GM12875 (cell line): ENCODE data around the gene MBOAT7.
"Not testable (repeated sequence)": the region's sequence is repeated elsewhere in the genome, so short reads cannot be mapped to it uniquely, and the experiment has no call there.

ENCODE experiments used
- H3K4me3 ChIP-seq: one replicate; pipeline ENCODE4 v1.5.1; 2011; ENCODE audit warnings: low read depth, low read length, control low read depth
- TF ChIP-seq, protein P1 (sequence below): IDR thresholded peaks from 2 replicates; pipeline ENCODE4 v1.5.1; 2011; ENCODE audit warnings: low read depth, mild to moderate bottlenecking, control low read depth, inconsistent platforms, low read length, moderate library complexity, borderline replicate concordance; ENCODE audit not compliant: insufficient read depth

The MBOAT7 gene, protein sequence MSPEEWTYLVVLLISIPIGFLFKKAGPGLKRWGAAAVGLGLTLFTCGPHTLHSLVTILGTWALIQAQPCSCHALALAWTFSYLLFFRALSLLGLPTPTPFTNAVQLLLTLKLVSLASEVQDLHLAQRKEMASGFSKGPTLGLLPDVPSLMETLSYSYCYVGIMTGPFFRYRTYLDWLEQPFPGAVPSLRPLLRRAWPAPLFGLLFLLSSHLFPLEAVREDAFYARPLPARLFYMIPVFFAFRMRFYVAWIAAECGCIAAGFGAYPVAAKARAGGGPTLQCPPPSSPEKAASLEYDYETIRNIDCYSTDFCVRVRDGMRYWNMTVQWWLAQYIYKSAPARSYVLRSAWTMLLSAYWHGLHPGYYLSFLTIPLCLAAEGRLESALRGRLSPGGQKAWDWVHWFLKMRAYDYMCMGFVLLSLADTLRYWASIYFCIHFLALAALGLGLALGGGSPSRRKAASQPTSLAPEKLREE

DNA sequence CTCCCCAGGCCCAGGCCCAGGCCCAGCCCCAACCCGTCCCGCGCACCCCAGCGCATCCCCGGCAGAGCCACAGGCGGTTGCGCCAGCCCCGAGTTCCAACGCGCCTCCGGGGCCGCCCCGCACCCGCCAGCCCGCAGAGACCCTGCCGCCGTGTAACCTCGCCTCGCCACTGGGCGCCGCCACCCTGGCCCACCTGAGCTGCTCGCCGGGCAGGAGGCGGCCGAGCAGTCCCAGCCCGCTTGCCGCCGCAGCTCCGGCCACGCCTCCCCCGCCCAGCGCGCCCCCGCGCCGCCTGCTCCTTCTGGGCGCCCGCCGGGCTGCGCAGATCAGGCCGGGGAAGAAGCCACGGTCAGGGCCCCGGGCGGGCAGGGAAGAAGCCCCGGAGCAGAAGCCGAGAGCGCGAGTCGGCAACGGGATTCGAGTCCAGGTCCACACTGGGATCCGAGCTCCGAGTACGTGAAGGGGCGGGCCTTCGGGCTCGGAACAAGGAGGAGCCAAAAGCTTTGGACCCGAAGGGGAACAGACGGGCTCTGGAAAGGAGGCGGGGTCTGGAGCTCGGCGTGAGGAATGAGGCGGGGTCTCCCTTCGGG lies at the start of gene MBOAT7:
TSS of gene MBOAT7 (minus strand) at position 436 of the 590 bp plus-strand sequence. CDS start 1,072 bp downstream, outside the sequence.
- peak within 1 kb of the TSS; percentile 85 for H3K4me3 ChIP-seq
- TF ChIP-seq, protein P1, sequence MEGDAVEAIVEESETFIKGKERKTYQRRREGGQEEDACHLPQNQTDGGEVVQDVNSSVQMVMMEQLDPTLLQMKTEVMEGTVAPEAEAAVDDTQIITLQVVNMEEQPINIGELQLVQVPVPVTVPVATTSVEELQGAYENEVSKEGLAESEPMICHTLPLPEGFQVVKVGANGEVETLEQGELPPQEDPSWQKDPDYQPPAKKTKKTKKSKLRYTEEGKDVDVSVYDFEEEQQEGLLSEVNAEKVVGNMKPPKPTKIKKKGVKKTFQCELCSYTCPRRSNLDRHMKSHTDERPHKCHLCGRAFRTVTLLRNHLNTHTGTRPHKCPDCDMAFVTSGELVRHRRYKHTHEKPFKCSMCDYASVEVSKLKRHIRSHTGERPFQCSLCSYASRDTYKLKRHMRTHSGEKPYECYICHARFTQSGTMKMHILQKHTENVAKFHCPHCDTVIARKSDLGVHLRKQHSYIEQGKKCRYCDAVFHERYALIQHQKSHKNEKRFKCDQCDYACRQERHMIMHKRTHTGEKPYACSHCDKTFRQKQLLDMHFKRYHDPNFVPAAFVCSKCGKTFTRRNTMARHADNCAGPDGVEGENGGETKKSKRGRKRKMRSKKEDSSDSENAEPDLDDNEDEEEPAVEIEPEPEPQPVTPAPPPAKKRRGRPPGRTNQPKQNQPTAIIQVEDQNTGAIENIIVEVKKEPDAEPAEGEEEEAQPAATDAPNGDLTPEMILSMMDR: peak; percentile 51

DNA sequence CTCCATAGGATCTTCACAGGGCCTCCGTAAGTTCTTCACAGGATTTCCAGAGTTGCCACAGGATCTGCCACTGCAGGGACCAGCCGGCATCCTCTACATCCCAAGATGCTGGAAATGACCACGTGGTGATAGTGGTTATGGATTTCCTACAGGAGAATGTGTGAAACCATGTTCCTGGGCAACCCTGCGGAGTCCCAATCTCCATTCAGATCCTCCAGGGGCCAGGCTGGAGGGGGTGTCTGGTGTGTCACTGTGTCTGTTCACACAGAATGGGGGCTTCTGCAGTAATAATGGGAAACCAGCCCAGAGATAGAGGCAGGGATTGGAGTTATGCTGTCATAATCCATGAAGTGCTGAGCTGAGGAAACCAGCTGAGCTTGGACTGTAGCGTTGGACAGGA lies 44.6 kb upstream of the MBOAT7 start:
- TF ChIP-seq, protein P1: no peak
- no peak overlapping the region for H3K4me3 ChIP-seq

DNA sequence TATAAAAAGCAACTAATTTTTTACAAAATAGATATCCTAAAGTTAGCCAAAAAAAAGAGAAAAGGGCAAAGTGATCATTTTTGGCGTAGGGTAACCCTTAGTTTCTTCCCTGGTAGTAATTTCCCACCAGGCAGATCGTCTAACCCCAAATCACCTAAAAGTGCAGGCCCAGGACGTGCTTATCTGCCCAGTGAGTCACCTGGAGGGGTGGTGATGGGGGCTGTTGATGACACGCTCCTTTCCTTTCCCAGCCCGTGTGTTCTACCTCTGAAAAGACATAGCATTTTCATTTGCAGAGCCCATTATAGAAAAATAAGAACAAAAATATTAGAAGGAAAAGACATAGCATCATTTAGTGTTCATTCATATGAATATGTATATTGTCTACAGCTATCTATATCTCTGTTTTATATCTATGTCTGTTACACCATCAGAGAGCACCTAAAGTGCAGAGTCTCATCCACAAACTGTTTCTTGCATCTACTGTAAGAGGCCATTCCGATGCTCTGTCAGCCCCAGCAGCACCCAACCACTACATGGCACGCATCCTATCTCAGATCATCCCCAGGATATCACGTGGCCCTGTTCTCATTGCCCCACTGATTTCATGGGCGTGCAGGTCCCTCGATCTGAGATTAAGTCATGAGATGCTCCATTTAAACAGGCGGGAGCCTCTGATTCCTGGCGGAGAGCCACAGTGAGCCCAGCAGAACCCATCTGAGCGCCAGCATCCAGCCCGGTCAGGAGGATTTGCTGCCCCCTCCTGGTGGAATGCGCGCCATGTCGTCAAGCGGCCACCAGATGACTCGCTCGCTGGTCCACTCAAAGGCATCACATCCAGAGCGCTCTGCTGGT lies 41.9 kb upstream of the MBOAT7 start:
- H3K4me3 ChIP-seq: no peak overlapping the region
- TF ChIP-seq, protein P1: peak; percentile 99

DNA sequence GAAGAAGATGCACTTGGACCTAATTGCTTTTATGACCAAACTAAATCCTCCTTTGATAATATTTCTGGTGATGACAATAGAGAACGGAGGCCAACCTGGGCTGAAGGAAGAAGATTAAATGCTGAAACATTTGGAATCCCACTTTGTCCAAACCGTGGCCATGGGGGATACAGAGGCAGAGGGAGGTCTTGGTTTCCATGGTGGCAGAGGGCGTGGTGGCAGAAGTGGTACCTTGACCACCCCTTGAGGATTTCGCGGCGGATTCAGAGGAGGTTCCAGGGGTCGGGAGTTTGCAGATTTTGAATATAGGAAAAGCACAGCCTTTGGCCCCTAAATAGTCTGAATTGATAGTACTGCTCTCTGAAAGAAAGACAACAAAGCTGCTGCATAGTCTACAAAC lies 40.7 kb upstream of the MBOAT7 start:
- H3K4me3 ChIP-seq: no peak overlapping the region
- TF ChIP-seq, protein P1: no peak

DNA sequence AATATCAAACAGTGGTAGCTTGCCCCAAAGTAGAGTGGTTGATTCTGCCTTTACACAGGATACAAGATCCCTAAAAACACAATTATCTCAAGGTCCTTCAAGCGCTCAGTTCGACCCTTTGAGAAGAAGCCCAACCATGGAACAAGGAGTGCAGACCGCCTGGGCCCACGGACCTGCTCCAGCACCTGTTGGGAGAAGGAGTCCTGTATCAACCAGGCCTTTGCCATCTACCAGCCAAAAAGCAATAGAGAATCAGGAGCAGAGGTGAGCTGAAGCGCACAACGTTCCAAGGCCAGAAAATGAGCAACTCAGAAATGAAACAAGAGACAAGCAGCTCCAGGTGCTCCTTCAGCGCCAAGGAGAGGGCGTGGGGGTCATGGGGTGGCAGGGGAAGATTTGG lies 39.8 kb upstream of the MBOAT7 start:
- TF ChIP-seq, protein P1: no peak
- no peak overlapping the region for H3K4me3 ChIP-seq

DNA sequence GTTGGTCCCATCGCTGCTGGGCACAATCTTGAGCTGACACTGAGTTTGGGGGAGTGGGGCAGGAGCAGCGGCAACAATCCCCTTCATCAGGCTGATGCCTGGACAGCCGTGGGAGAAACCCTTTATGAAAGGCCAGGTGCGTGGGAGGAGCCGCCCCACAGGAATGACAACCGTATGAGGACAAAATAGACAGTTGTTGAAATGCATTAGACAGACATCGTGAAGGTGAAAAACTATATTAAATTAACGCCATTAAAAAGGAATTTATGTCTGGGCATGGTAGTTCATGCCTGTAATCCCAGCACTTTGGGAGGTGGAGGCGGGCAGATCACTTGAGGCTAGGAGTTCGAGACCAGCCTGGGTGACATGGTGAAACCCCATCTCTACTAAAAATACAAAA lies 35.2 kb upstream of the MBOAT7 start:
- H3K4me3 ChIP-seq: not testable (repeated sequence)

DNA sequence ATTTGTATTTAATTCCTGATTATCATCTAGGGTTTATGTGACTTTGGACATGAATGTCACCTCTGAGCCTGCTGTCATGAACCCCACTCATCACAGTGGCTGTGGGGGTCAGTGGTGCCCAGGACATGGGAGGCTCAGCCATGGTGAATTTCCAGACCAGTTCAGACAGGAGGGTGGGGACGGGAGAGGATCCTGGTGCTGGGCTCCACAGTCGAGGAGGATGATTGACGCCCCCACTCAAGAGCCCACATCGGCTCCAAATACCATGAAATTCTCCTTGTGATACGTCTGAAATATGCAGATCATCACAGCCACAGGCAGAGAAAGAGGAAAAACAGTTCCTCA lies 34.5 kb upstream of the MBOAT7 start:
- not testable (repeated sequence) for H3K4me3 ChIP-seq

DNA sequence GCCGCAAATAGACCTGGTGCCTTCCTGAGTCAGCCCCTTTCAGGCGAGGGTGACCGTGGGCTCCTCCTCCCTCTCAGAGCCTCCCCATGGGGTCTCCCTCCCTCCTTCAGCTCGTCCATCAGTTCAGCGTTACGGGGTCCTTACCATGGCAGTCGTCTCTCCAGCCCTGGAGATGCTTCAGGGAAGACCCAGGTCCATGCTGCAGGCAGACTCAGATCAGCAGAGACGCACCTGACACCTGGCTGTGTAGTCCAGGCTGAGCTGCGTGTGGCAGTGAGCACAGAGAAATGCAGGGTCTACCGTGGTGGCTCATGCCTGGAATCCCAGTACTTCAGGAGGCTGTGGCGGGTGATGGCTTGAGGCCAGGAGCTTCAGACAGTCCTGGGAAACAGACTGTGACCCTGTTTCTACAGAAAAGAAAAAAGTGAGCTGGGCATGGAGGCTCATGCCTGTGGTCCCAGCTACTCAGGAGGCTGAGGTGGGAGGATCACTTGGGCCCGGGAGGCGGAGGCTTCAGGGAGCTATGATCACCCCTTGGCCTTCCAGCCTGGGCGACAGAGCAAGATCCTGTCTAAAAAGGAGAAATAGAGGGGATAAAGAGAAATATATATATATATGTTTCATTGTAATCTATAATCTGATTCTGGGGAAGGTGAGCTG lies 34.0 kb upstream of the MBOAT7 start:
- not testable (repeated sequence) for H3K4me3 ChIP-seq

DNA sequence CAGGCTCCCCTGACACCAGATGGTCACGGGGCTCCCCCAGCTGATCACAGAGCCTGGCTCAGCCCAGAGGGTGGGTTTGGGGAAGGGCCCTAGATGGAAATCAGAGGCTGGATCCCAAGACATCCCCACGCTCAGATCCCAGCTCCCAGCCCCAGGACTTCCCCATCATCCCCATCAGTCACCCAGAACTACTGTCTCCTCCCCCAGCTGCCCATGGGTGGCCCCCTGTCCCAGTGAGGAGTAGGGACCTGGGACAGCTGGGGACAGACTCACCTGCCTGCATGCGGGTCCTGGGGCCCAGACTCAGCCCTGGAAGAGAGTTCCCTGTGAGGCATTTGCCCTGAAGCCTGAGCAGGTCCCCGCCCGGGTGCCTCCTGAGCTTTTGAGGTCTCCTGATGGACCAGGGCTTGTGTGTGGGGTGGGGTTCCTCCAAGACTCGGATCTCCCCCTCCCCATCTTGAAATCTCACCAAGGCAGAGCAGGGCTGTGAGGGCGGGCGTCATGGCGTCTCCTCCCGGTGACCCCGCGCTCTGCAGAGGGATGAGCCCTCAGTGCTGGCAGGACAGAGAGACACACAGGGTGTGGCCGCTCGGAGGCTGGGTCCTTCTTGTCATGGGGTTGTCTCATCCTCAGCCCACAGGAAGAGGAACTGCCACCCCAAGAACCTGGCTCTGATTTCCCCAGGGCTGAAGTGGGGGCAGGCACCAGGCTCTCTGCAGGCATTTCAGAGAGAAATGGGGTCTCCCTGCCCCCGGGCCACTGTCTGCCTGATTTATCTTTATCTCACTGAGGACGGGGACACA lies 33.3 kb upstream of the MBOAT7 start, which contains the start of gene LILRB3:
TSS of gene LILRB3 (minus strand) at position 534 of the 803 bp plus-strand sequence. CDS start at position 503, 31 bp downstream.
- not testable (repeated sequence) for H3K4me3 ChIP-seq

DNA sequence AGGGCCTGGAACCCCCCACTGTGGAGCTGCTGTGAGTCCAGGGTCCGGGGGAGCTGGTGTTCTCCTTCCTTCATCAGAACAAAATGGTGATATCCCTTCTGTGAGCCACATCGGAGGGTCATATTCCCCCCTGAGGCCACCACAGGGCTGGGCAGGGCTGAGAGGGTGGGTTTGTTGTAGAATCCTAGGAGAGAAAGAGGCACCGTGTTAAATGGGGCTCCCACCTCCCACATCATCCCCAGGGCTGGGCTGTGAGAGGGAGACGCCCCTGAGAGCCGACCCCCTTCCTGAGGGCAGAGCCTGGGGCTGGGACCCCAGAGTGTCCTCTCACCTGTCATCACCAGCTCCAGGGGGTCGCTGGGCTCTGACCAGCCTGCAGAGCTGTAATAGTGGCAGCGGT lies 32.6 kb upstream of the MBOAT7 start:
- not testable (repeated sequence) for H3K4me3 ChIP-seq

DNA sequence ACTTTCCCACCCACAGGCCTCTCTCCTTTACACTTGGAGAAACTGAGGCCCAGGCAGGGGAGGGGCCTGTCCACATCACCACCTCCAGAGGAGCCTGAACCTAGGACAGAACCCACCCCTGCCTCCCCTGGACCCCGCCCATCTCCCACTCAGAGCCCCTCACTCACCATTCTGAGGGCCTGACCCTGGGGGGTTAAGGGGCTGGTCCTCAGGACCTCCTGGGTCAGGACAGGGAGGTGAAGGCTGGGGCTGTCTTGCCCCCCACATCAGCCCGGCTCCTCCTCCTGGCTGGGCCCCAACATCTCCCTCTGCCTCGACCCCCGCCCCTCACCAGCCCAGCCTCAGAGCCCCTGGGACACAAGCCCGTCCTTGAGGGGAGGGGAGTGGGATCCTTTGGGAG lies 30.3 kb upstream of the MBOAT7 start:
- not testable (repeated sequence) for H3K4me3 ChIP-seq
